IMR-90 (cell line): ENCODE data around the gene SLC23A3. TPM values are rescaled to one million over a fixed set of nuclear protein-coding genes. Genes with fewer than 3 reads are reported as not detected.

Source experiments
- ATAC-seq: fragments of 200-7000 bp; cut with Tn5 transposase; 2 replicates; pipeline ENCODE4 v1.9.1; 2020; ENCODE audit warnings: low read depth, mild to moderate bottlenecking, moderate library complexity
- BruUV-seq: library from RNA; stranded (reverse); fragments of 400-500 nt; replicated peaks from 2 replicates; lab custom pipeline; 2021; lab: Mats Ljungman, UMichigan
- CTCF ChIA-PET: fragments of 300-600 bp; formaldehyde crosslinking; extraction: SDS; loops from one replicate; lab custom pipeline; 2021; ENCODE audit warnings: antibody characterized with exemption; lab: Yijun Ruan, JAX
- POLR2A ChIA-PET: fragments of 300-600 bp; sonication (Branson Sonifier 250); formaldehyde crosslinking; loops from one replicate; lab custom pipeline; 2022; ENCODE audit warnings: antibody characterized with exemption; ENCODE audit not compliant: unreplicated experiment; lab: Charles Lee
- DNase-seq: peaks from one replicate; pipeline ENCODE4 v3.0.0; 2013
- H2AFZ ChIP-seq: replicated peaks from 2 replicates; pipeline ENCODE3; 2013; ENCODE audit warnings: low read length, mild to moderate bottlenecking; ENCODE audit not compliant: poor library complexity
- H2AK5ac ChIP-seq: 2 replicates; pipeline ENCODE4 v1.6.1; 2013; ENCODE audit warnings: low read depth, low read length, inconsistent platforms
- H2AK9ac ChIP-seq: replicated peaks from 2 replicates; pipeline ENCODE3; 2013; ENCODE audit warnings: mild to moderate bottlenecking, low read depth, low read length, moderate library complexity; ENCODE audit not compliant: poor library complexity
- H2BK120ac ChIP-seq: 2 replicates; pipeline ENCODE4 v1.6.1; 2013; ENCODE audit warnings: low read depth, low read length, inconsistent platforms
- H2BK15ac ChIP-seq: 3 replicates; pipeline ENCODE4 v1.6.1; 2013; ENCODE audit warnings: low read depth, low read length, inconsistent platforms
- H2BK20ac ChIP-seq: 2 replicates; pipeline ENCODE4 v1.6.1; 2013; ENCODE audit warnings: low read depth, mild to moderate bottlenecking, inconsistent platforms, low read length, moderate library complexity
- H2BK5ac ChIP-seq: 2 replicates; pipeline ENCODE4 v1.6.1; 2013; ENCODE audit warnings: mild to moderate bottlenecking, low read depth, low read length, inconsistent platforms; ENCODE audit not compliant: poor library complexity, severe bottlenecking
- H3K14ac ChIP-seq: replicated peaks from 2 replicates; pipeline ENCODE4 v1.6.1; 2013; ENCODE audit warnings: low read depth, low read length, inconsistent platforms
- H3K18ac ChIP-seq: 2 replicates; pipeline ENCODE4 v1.6.1; 2013; ENCODE audit warnings: low read depth, low read length, control low read depth
- H3K23ac ChIP-seq: 2 replicates; pipeline ENCODE4 v1.6.1; 2013; ENCODE audit warnings: low read depth, low read length, inconsistent platforms
- H3K27ac ChIP-seq: 2 replicates; pipeline ENCODE4 v1.5.1; 2013; ENCODE audit warnings: mild to moderate bottlenecking, control low read depth, low read length; ENCODE audit not compliant: insufficient read depth
- H3K27me3 ChIP-seq: 2 replicates; pipeline ENCODE4 v1.6.1; 2013; ENCODE audit warnings: low read length; ENCODE audit not compliant: control insufficient read depth, insufficient read depth
- H3K36me3 ChIP-seq: 2 replicates; pipeline ENCODE4 v1.6.1; 2013; ENCODE audit warnings: low read length, mixed read lengths; ENCODE audit not compliant: control insufficient read depth, insufficient read depth
- H3K4ac ChIP-seq: 2 replicates; pipeline ENCODE4 v1.6.1; 2013; ENCODE audit warnings: low read depth, low read length, inconsistent platforms
- H3K4me1 ChIP-seq: 2 replicates; pipeline ENCODE4 v1.6.1; 2013; ENCODE audit warnings: low read length, mixed read lengths; ENCODE audit not compliant: control insufficient read depth, insufficient read depth
- H3K4me2 ChIP-seq: 2 replicates; pipeline ENCODE4 v1.6.1; 2013; ENCODE audit warnings: low read depth, mild to moderate bottlenecking, control low read depth, low read length, moderate library complexity
- H3K4me3 ChIP-seq: 2 replicates; pipeline ENCODE4 v1.5.1; 2013; ENCODE audit warnings: low read depth, mild to moderate bottlenecking, control low read depth, low read length, moderate library complexity; ENCODE audit not compliant: insufficient read depth
- H3K56ac ChIP-seq: 2 replicates; pipeline ENCODE4 v1.6.1; 2013; ENCODE audit warnings: low read length, inconsistent platforms; ENCODE audit not compliant: insufficient read depth; ENCODE audit errors: extremely low read depth
- H3K79me1 ChIP-seq, 2 experiments: 2 replicates each; pipeline ENCODE4 v1.6.1; 2013; ENCODE audit warnings: low read length in 2 of 2, inconsistent platforms in 1 of 2, low read depth in 1 of 2
- H3K9ac ChIP-seq: 2 replicates; pipeline ENCODE4 v1.6.1; 2013; ENCODE audit warnings: low read depth, low read length, control low read depth
- H3K9me1 ChIP-seq: 2 replicates; pipeline ENCODE4 v1.6.1; 2013; ENCODE audit warnings: low read length, inconsistent platforms; ENCODE audit not compliant: insufficient read depth
- H3K9me3 ChIP-seq: 2 replicates; pipeline ENCODE4 v1.6.1; 2013; ENCODE audit warnings: low read length; ENCODE audit not compliant: control insufficient read depth, insufficient read depth
- H4K20me1 ChIP-seq: 2 replicates; pipeline ENCODE4 v1.6.1; 2013; ENCODE audit warnings: low read length, inconsistent platforms; ENCODE audit not compliant: insufficient read depth
- H4K5ac ChIP-seq: 2 replicates; pipeline ENCODE4 v1.6.1; 2013; ENCODE audit warnings: mild to moderate bottlenecking, low read depth, low read length, control low read depth
- H4K8ac ChIP-seq, 2 experiments: 2 replicates each; pipeline ENCODE4 v1.6.1; 2013; ENCODE audit warnings: low read depth in 2 of 2, low read length in 2 of 2, control low read depth in 1 of 2, inconsistent platforms in 1 of 2
- H4K91ac ChIP-seq: 2 replicates; pipeline ENCODE4 v1.6.1; 2013; ENCODE audit warnings: low read depth, low read length, inconsistent platforms; ENCODE audit not compliant: insufficient read depth
- BHLHE40 ChIP-seq: fragments of 150-350 bp; IDR thresholded peaks from 2 replicates; pipeline ENCODE4 v1.6.1; 2016; ENCODE audit warnings: mild to moderate bottlenecking, low read depth, low read length
- CEBPB ChIP-seq: IDR thresholded peaks from 2 replicates; pipeline ENCODE4 v1.6.1; 2012; ENCODE audit warnings: low read depth, low read length, improper control_type of control experiment
- CHD1 ChIP-seq: IDR thresholded peaks from 2 replicates; pipeline ENCODE4 v1.6.1; 2012; ENCODE audit warnings: low read depth, low read length, improper control_type of control experiment
- ELK1 ChIP-seq: fragments of 150-350 bp; IDR thresholded peaks from 2 replicates; pipeline ENCODE4 v1.6.1; 2016; ENCODE audit warnings: low read depth, mild to moderate bottlenecking, low read length, moderate library complexity, borderline replicate concordance
- FOS ChIP-seq: fragments of 150-350 bp; IDR thresholded peaks from 2 replicates; pipeline ENCODE4 v1.6.1; 2016; ENCODE audit warnings: low read depth, low read length
- MXI1 ChIP-seq: IDR thresholded peaks from 2 replicates; pipeline ENCODE4 v1.6.1; 2012; ENCODE audit warnings: low read depth, mild to moderate bottlenecking, low read length, moderate library complexity, borderline replicate concordance
- NFE2L2 ChIP-seq: fragments of 150-350 bp; IDR thresholded peaks from 2 replicates; pipeline ENCODE4 v1.6.1; 2016; ENCODE audit warnings: low read depth, mild to moderate bottlenecking, low read length
- POLR2A ChIP-seq: IDR thresholded peaks from 2 replicates; pipeline ENCODE4 v1.6.1; 2012; ENCODE audit warnings: mild to moderate bottlenecking, low read depth, low read length
- RAD21 ChIP-seq: IDR thresholded peaks from 2 replicates; pipeline ENCODE4 v1.6.1; 2012; ENCODE audit warnings: low read length, improper control_type of control experiment
- RCOR1 ChIP-seq: IDR thresholded peaks from 2 replicates; pipeline ENCODE4 v1.6.1; 2012; ENCODE audit warnings: mild to moderate bottlenecking, low read length, improper control_type of control experiment; ENCODE audit not compliant: insufficient replicate concordance
- RFX5 ChIP-seq: IDR thresholded peaks from 2 replicates; pipeline ENCODE4 v1.8.0; 2012; ENCODE audit warnings: low read depth, mild to moderate bottlenecking, low read length, moderate library complexity
- SMC3 ChIP-seq: fragments of 150-350 bp; IDR thresholded peaks from 2 replicates; pipeline ENCODE4 v1.6.1; 2016; ENCODE audit warnings: low read depth, mild to moderate bottlenecking, antibody characterized with exemption, low read length, moderate library complexity
- USF2 ChIP-seq: fragments of 150-350 bp; IDR thresholded peaks from 2 replicates; pipeline ENCODE4 v1.6.1; 2017; ENCODE audit warnings: mild to moderate bottlenecking, antibody characterized with exemption, low read length, low read depth
- WGBS, 2 experiments: methylation state at CpG; one replicate each; pipeline versions ENCODE4 v1.1.5 to v1.1.7; 2013; ENCODE audit warnings: missing lambda C conversion rate in 2 of 2; ENCODE audit not compliant: insufficient read length in 1 of 2; ENCODE audit errors: extremely low coverage in 2 of 2; 5-methylcytosine and 5-hydroxymethylcytosine counted together
- dilution Hi-C: fragments of 300-500 bp; cut with HindIII; formaldehyde crosslinking; loops from one replicate; pipeline ENCODE4 v1.14.3; 2018; ENCODE audit warnings: low sequenced_read_pairs; ENCODE audit not compliant: unreplicated experiment
- in situ Hi-C: fragments of 300-500 bp; cut with MboI; formaldehyde crosslinking; loops from 3 replicates; pipeline ENCODE4 v1.14.3; 2019; ENCODE audit warnings: low sequenced_read_pairs, inconsistent platforms, mixed read lengths
- intact Hi-C: fragments of 100-400 bp; cut with micrococcal nuclease; formaldehyde crosslinking; loops from 2 replicates; pipeline ENCODE4 v1.10.0; 2022
- polyA plus RNA-seq, 3 experiments: library from polyadenylated mRNA; depleted of rRNA; stranded (reverse); fragments of >200 nt; gene quantifications; 2 replicates each; pipeline ENCODE4 v1.2.3, GENCODE V29; 2012; ENCODE audit warnings: low replicate concordance in 1 of 3
- total RNA-seq: library from RNA; depleted of rRNA; stranded (reverse); fragments of >200 nt; gene quantifications from 2 replicates; pipeline ENCODE4 v1.2.3, GENCODE V29; 2012

SLC23A3 gene
- total and polyA plus RNA-seq, 2 of the 4 experiments (the other 2 are of a cell fraction), result 0.18 to 0.65 TPM

- peak within 1 kb of the TSS; percentile 99 for H3K4me2 ChIP-seq
- H3K56ac ChIP-seq, result peak within 1 kb of the TSS; percentile 81
- CTCF ChIA-PET, result interaction anchor here (0.6 kb wide), 1 partner anchor 325 kb away, joined by 3 read pairs; no protein-coding TSS in a partner anchor
- peak within 1 kb of the TSS; percentile 64 for H3K4me3 ChIP-seq
- peak within 1 kb of the TSS; percentile 96 for H3K9ac ChIP-seq
- H2BK5ac ChIP-seq, result peak within 1 kb of the TSS; percentile 87
- peaks cover 45% of the 10 kb centered on the region for H3K36me3 ChIP-seq
- in situ Hi-C loops (no loop called here), dilution Hi-C loops (no loop called here), intact Hi-C loops (loop anchor here (2.0 to 5.0 kb wide), 3 partner anchors 29 to 210 kb away; partner anchors contain the start of genes DNAJB2, DNPEP and ZFAND2B)
- H2BK20ac ChIP-seq, result no peak within 1 kb of the TSS; the same call in 1 of the 2 replicates
- peak within 1 kb of the TSS; percentile 60 for H3K18ac ChIP-seq
- 0 out of 2 replicates have a peak, but pooled peaks cover 2% of the 10 kb centered on the region for H3K9me1 ChIP-seq
- H3K27ac ChIP-seq, result peak within 1 kb of the TSS; percentile 96
- H2BK15ac ChIP-seq, result peak within 1 kb of the TSS; percentile 57; the same call in 1 of the 3 replicates
- H4K20me1 ChIP-seq, result peaks cover 14% of the 10 kb centered on the region; the same call in 1 of the 2 replicates
- H3K27me3 ChIP-seq, result no peaks in the 10 kb centered on the region
- peak; percentile 73 for ATAC-seq
- peak within 1 kb of the TSS; percentile 94 for H4K5ac ChIP-seq
- peak within 1 kb of the TSS; percentile 97 for H4K91ac ChIP-seq
- peak within 1 kb of the TSS; percentile 100 for H3K14ac ChIP-seq
- peak within 1 kb of the TSS; percentile 99 for H3K4ac ChIP-seq
- BruUV-seq, result no TSS peak
- peak within 1 kb of the TSS; percentile 86 for H2BK120ac ChIP-seq
- whole genome bisulfite sequencing, 2 experiments, result 0% methylated on average over 6 of the region's 67 CpGs; no CpG with 5 or more reads in 1 of the 2 experiments
- no peaks in the 10 kb centered on the region for H3K9me3 ChIP-seq
- 0 out of 2 replicates have a peak, but pooled peaks cover 6% of the 10 kb centered on the region for H3K4me1 ChIP-seq
- peak within 1 kb of the TSS; percentile 100 for H2AK9ac ChIP-seq
- H2AK5ac ChIP-seq, result peak within 1 kb of the TSS; percentile 97
- peak within 1 kb of the TSS; percentile 72 to 99 for H4K8ac ChIP-seq
- POLR2A ChIA-PET, result no interaction called here
- peak; percentile 89 for DNase-seq
- H2AFZ ChIP-seq, result peak within 1 kb of the TSS; percentile 100
- H3K79me1 ChIP-seq, result peaks cover 25 to 51% of the 10 kb centered on the region in 2 experiments
- peak within 1 kb of the TSS; percentile 97 for H3K23ac ChIP-seq
- TF ChIP-seq RFX5, result no peak
- peak; percentile 89 for TF ChIP-seq BHLHE40
- peak; percentile 100 for TF ChIP-seq USF2
- TF ChIP-seq CEBPB, result peak; percentile 42; the same call in 1 of the 2 replicates
- TF ChIP-seq POLR2A, result peak; percentile 89
- TF ChIP-seq NFE2L2, result no peak
- no peak for TF ChIP-seq RCOR1
- peak; percentile 71 for TF ChIP-seq FOS
- 0 out of 2 replicates have a peak, but pooled peaks have one; percentile 32 for TF ChIP-seq MXI1
- 0 out of 2 replicates have a peak, but pooled peaks have one; percentile 12 for TF ChIP-seq CHD1
- no peak for TF ChIP-seq ELK1
- peak; percentile 30 for TF ChIP-seq SMC3
- TF ChIP-seq RAD21, result 0 out of 2 replicates have a peak, but pooled peaks have one; percentile 4
Measured at GRCh38 chr2:219177552-219178376, 7.9 kb upstream of the SLC23A3 start, which contains the start of gene RETREG2. Gene RETREG2, plus strand, starts transcription at chr2:219178275. Its CDS starts 78 bp downstream, at chr2:219178353.
